T-helper 1 cell (primary cell): ENCODE results near the gene NKAIN2.

Experiments used
- DNase-seq, 5 donors: peaks; one replicate each; pipeline ENCODE4 v3.0.0-alpha.2; 2012 to 2020

NKAIN2 gene

DNA sequence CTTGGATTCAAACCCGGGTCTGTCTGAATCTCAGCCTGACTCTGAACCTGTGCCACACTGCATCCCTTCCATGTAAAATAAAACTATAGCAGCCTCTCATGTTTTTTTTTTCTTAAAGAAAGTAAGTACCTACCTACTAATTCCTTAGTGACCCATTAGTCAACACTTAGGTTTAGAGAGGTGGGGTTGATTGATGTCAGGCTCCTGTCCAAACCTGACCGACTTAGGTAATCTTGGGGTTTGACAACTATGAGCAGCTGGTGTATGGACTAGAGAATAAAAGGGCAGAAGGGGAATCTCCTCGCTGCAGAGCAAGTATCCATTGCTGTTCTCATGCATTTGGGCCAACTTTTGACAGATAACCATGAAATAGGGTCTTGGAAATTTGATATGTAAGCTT lies 6.5 kb downstream of the NKAIN2 start:
- DNase-seq, result no peak

DNA sequence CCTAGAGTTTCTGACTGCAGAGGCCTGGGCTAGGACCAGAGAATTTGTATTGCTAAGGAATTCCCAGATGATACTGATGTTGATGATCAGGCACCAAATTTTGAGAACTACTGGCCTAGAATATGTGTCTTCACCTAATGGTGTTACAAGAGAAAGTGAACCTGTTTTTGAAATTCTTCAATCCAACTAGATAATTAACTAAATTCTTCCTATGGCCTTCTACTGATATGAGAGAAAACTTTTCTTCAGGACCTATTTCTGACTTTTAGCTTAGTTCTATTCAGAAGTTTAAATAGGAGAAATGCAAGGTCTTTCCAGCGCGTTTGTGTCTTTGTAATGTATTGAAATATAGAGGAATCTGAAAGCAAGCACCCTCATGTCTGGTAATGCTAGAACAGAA lies 7.3 kb downstream of the NKAIN2 start:
- DNase-seq, result no peak

DNA sequence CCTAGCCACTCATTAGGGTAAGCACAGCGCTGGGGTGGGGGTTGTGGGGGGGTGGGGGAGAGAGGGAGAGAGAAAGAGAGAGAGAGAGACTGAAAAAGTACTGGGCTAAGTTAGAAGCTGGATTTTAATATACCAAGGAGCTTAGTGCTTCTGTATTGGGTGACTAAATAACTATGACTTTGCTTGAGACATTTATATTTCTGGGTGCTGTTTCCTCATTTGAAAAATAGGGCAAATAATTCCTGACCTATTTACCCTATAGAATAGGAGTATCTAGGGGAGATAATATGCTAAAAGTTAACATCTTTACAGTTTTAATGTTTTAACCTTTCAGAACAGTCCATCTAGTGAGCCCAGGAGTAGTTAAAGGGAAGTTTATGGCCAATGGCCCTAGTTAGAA lies 7.7 kb downstream of the NKAIN2 start:
- no peak for DNase-seq

DNA sequence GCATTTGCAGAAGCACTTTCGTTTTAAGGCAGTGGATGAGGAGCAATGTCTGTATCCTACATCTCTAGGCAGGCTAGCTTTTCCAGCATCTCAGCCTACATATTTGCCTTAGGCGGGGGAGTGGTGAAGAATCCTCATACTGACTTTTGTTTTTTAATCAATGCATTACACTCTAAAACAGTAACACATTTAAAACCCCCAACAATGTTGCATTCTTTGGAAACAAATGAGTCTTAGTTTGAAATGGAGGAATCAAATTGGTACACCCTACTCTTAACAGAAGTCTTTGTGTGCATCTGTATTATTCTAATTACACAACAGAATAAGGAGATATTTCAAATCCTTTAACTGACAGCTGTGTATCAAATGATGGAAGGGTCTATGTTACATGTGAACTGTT lies 9.0 kb downstream of the NKAIN2 start:
- DNase-seq, result no peak

DNA sequence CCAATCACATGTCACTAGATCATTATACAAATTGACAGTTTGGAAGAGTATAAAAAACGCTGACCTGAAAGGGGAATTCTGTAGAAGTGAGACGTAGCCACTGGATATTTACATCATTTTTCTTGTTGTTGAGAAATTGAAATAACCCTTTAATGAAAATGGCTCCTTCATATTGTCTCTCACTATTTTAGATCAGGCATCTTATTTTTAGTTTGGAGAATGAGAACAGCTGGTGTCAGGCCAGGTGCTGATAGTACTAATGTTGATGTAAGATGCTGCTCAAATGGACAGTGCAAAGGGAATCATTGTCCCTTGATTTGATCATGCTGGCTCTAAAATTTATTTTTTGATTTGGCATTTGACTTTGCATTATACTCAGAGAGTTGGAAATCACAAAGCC lies 17.4 kb downstream of the NKAIN2 start:
- DNase-seq, result no peak

DNA sequence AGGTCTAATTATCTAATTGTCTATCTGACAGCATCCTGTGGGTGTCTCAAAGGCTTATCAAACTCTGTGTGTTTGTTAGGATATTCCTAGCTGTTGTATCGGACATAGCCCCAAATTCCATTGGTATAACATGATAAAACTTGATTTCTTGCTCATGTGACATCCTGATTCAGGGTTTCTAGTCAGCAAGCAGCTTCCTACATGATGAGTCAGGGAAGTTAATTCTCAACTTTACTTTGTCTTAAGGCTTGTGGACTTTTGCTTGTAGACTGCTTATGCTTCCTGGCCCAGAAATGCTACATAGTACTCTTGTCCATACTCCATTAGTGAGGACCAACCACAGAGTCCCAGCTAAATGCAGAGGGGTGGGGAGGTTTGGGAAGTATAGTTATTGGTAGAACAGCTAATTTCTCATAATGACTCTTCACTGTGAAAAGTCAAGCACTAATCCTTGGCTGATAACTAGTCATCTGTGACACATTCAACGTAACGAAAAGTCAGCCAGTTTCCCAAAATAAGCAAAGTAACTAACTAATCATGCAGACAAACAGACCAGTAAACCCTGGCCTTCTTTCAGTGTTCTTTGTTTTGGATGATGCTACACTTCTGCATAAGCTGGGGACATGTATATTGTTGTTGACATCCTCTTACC lies 25.8 kb downstream of the NKAIN2 start:
- no peak for DNase-seq

DNA sequence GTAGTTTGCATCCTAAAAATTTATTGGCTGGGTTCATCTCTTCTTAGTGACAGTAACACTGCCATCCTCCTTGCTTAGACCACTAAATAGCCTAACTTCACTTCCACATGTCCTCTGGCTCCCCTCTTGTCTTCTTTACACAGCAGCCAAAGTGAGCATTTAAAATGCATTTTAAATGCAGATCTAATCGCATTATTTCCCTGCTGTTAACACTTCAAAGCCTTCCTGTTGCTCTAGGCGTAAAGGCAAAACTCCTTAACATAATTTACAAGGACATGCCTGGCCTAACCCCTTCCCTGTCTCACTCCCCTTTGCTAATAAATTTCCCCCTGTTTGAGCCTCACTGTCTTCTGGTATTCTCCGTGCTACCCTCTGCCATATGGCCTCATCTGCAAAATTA lies 26.5 kb downstream of the NKAIN2 start:
- no peak for DNase-seq

DNA sequence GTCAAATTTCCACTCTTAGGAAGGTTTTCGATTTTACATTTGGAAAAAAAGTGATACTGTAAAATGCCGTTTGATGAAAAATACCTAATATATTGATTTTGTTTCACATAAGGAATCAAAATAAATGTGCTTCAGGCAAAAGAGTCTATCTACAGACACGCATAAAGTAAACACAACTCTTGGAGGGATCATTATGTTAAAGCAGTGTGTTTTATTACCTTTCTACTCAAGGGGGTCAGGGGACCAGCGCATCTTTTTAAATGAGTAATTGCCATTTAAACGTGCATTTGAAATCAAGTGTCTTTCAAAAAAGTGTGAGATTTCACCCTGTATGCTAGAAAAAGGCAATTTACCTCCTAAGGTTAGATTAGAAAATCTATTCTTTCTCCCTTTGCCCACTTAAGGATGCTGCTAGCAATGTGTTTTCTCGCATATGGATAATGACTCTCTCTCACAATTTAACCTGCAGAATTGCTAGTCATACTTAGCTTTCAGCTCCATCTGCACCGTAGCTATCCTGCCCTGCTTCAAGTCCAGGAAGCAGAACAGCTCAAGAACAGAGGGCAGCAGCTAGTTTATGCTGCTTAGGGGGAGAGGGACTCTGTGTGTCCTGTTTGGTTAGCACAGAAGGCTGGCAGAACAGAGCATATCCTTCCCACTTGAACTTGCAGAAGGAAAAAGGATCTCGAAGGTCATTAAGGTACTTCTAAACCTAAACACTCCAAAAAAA lies 35.0 kb downstream of the NKAIN2 start:
- DNase-seq, result no peak

DNA sequence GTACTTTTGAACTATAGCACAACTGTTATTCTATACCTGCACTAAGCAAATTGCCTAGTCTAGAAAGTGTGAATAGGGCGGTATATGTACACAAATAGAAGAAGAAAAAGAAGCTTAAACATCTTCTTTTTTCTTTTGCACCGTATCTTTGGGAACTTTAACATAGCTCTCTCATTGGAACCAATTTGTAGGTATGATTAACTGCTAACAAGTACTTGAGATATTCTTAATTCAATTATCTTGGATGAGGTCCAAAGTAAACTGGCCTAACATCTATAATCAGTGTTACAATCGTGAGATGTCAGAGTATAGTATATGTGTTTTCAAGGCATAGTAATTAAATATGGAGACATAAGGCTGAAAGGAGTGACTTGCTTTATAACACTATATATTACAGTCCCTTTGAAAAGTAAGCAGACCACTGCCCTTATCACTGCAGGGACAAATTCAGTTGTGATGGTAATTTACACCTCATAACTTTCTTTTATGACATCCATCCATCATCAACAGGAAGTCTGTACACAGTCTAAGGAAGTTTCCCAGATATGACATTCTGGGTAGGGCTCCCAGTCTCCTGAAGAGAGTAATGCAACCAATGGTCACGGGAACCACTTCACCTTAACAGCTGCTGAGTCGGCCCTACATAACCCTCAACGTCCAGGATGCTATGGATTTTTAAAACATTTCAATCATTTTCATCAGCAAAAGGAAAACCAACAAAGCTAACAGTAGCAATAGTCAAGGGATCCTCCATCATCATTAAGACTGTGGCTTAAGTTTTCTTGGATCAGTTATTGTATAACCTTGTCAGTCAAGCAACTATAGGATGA lies 37.6 kb downstream of the NKAIN2 start:
- DNase-seq, result no peak

DNA sequence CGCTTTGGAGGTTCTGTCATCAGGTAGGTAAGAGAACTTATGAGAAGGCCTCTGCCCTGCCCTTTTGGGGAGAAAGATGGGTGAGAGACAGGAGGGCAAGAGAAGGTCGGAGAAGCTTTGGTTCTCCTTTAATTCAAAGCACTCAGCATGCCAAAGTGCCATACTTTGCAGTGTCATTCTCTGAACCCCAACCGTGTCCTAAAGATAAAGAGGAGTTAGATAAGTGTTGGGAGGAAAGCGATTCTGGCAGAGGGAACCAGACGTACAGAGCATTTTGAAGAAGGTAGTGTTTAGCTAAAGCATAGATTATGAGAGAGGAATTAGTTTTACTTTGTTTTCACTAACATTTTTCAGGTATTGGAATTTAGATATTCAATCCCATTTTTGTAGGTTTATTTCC lies 40.3 kb downstream of the NKAIN2 start:
- DNase-seq, result no peak

DNA sequence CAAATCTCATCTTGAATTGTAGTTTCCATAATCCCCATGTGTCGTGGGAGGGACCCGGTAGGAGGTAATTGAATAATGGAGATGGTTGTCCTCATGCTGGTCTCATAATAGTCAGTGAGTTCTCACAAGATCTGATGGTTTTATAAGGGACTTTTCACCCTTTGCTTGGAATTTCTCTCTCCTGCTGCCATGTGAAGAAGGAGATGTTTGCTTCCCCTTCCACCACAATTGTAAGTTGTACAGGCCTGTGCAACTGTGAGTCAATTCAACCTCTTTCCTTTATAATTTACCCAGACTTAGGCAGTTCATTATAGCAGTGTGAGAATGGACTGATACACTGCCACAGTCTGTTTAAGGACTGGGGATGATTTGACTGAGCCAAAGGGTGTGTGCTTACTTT lies 44.7 kb downstream of the NKAIN2 start:
- no peak for DNase-seq

DNA sequence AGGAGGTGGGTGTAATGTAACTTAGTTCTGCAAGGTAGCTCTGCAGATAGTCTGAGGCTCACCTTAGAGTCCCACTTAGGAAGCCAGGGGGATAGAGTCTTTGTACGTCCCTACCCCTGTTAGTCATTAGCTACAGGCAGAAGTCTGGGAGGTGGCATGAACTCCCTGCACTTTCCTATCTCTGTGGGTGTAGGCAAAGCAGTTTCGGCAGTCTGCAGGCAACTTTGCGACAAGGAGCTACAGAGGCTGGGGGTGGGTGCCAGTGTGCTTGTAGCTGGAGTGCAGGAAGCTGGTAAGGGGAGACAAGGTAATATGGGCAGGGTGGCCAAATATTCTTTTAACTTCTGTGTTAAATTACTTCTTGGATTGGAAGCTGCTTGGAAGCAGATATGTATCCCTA lies 45.7 kb downstream of the NKAIN2 start:
- DNase-seq, result no peak

DNA sequence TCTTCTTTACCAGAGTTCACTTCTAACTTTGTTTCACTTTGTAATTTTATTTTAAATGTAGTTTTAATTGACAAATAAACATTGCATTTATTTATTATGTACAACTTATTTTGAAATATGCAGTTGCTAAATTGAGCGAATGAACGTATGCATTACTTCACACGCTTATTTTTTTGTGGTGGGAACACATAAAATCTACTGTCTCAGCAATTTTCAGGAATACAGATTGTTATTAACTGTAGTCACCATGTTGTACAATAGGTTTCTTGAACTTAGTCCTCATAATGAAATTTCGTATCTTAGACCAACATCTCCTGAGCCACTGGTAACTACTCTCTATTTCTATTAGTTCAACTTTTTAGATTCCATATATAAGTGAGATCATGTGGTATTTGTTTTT lies 46.9 kb downstream of the NKAIN2 start:
- DNase-seq, result no peak

DNA sequence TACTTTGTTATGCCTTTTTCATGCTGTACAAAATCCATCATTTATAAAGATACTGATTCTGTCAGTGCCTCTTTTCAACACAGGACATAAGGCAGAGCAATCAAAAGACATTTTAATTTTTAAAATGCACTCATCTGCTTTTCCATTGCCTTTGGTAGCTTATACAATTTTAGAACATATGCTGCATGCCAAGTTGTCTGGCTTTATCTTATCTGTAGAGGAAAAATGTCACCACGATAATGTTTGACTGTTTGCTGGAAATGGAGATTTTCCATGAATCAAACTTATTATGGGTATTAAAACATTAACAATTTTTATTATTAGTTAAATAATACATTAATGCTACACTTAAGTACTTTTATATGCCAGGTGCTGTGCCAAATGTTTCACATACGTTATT lies 50.5 kb downstream of the NKAIN2 start:
- no peak for DNase-seq

DNA sequence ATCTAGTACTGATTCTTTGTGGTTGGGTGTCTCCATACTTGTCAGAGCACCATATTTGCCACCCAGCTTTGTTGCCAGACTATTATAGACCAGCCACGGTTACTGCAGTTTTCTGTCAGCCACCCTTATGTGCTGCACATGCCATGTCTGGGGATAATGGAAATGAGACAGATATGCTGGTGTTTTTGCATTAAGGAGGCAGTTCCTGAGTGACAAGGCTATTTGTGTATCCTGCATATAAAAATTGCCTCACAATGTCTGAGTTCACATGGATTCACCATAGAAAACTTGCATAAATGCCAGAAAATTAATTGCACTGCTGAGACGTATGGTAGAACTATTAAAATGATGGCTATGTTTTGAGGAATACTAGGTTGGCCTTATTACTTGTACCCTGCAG lies 51.8 kb downstream of the NKAIN2 start:
- DNase-seq, result no peak

DNA sequence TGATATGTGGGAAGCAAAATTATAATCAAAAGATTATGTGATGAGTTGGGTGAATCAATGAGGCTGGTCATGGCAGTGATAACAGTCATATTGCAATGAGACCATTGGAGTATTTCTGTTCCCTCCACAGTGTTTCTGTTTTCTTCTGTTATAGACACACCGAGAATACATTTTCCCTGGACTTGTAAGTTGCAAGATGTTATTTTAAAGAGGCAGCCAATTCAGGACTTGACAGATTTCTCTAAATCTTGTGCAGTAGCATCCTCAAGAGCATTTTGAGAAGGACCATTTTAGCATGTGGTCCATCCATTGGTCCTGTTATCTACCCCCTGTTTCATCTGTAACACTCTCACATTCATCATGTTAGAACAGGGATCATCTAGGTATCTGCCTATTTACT lies 55.6 kb downstream of the NKAIN2 start:
- DNase-seq, result no peak

DNA sequence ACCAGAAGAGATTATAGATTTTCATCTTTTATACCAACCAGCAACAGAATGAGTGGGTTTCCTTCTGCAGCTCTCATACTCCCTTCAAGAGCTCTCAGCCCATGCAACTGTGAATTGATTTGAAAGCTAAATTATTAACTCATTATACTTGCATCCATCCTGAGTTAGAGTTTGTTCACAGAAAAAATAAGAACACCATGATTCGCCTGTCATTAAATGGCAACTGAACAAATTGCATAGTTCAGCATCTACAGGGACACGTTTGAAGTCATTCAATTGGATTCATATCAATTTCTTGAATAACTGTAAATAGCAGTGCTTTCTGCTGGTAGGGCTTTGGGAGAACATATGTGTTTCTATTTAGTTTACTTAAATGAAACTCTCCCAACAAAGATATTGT lies 65.7 kb downstream of the NKAIN2 start:
- no peak for DNase-seq

DNA sequence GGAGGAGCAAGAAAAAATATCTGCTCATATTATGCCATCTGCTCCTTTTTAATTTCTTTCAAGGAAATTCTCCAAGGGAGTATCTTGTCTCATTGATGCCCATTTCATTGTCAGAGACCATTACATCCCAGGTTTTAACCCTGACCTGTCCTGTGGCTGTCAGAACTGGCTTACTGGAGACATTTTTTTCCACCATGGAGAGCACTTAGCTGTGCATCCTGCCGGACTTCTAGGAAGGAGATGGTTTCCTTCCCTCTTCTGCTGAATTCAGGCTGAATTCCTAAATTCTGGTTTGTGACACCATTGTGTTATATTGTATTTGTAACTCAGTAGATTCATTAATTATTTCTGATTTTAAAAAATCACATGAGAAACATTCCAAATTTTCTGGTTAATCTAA lies 70.3 kb downstream of the NKAIN2 start:
- DNase-seq, result no peak

DNA sequence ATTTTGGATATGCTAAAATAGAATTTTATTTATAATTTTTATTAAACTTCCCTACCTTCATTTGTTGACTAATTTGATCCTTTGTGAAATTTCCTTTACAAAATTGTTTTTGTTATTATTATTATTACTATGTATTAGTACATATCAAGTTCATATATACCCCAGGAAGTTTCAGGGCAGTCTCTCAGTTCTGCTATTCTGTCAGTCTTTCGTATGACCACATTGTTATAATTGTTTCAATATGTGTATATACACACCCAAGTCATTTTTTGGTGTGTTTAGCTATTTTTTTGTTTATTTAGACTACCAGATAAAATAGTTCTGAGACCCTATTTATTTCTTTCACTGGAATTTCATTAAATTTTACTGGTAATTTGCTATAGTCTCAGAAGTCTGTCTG lies 72.1 kb downstream of the NKAIN2 start:
- DNase-seq, result no peak

DNA sequence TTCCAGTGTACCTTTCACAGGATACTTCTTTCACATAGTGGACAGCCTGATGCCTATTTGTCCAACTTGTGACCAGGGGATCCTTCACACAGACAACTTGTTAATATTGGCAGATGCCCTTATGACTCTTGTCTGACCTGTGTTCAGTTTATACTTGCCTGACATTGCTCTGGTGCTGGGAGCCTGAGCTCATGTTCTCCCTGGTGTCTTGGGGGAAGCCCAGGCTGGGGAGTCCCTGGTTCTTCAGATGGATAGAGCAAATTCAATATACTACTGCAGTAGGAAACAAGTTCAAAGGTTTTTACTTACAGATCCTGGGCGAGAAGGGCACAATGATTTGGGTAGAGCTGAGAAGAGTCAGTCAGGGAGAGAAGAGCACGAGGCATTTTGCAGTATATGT lies 76.1 kb downstream of the NKAIN2 start:
- no peak for DNase-seq

DNA sequence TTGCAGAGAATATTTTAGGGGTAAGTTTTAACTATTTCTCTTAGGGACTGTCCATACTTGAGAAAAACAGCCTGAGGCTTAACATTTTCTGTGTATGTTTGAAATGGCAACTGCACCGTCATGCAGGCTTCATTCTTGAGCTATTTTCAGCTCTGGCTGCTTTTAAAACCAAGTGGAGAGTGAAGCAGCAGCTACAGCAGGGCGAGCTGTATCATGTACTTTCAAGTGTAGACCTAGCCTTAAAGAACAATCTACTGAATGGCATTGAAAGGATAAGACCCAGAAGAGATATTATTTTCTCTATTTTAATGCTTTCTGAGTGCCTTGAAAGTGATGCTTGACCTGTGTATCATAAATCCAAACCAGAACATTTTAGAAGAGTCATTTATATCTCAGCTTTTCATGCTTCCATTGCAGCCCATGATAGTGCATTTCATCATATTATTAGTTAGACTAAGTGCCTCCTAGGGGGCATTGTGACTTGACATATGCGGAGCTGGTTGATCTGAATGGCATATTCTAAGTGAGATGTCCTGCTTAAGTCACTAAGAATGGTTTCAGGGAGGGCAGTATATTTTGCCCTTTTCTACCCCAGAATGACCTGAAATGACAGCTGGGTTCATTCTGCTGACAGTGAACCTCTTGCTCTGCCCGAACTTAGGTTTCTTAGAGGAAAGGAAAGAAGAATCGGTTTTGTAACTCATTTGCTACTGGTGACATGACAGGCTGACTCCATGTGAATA lies 85.3 kb downstream of the NKAIN2 start:
- DNase-seq, result no peak

DNA sequence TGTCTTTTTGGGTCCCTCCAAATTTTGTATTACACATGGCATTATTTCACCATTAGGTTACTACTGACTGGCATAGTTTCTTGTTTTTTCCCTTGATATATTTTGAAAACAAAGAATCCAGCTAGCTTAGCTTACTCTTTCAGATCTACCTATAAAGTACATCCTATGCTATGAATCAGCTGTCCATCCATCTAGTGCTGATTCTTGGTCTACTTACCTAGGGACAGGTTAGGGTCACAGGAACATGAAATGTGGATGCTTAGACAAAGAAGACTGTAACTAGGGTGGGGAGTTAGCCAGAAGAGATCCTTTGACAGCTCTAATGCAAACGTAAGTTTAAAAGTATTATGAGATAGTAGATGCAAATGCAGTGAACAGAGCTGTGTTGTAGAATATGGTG lies 91.7 kb downstream of the NKAIN2 start:
- no peak for DNase-seq

DNA sequence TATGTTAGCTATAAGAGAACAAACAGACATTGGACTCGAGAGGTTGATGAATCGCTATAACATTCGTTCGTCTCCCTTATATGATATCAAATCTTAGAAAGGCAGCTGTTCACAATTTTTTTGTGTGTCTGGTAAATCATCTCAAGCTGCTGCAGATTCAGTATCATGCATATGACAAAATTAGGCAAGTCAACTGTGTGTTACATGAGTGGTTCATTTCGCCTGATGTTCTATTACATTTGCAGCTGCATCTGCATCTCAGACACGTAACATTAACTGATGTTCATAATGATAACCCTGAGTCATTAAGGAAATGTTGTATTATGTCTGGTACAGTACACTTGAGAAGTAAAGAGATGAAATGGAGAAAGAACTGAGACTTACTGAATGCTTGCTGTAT lies 92.1 kb downstream of the NKAIN2 start:
- DNase-seq, result no peak
